ENCODE measurements around the gene LHX6.
A peak's percentile ranks its signal among the peaks of the same experiment; 100 is the strongest.

LHX6 gene

GRCh38 chr9:122190597-122191381 lies 38.0 kb downstream of the LHX6 start:
- no peak for DNase-seq

DNA sequence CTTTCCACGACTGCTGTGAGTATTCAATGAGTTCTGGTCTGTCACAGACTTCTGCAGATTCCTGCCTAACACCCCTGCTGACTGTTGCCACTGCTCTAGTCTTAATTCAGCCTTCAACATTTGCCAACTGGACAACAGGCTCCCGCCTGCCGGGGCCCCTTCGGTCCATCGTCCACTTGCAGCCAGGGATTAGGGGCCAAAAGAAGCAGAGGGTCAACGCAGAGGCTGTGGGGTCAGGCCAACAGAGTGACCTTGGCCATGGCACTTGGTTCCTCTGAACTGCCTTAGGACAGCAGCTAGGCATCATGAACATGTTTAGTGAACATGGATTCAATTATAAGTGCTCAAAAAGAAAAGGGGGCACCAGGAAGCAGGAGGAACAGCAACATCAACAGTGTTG lies 40.4 kb downstream of the LHX6 start:
- no peak for DNase-seq

DNA sequence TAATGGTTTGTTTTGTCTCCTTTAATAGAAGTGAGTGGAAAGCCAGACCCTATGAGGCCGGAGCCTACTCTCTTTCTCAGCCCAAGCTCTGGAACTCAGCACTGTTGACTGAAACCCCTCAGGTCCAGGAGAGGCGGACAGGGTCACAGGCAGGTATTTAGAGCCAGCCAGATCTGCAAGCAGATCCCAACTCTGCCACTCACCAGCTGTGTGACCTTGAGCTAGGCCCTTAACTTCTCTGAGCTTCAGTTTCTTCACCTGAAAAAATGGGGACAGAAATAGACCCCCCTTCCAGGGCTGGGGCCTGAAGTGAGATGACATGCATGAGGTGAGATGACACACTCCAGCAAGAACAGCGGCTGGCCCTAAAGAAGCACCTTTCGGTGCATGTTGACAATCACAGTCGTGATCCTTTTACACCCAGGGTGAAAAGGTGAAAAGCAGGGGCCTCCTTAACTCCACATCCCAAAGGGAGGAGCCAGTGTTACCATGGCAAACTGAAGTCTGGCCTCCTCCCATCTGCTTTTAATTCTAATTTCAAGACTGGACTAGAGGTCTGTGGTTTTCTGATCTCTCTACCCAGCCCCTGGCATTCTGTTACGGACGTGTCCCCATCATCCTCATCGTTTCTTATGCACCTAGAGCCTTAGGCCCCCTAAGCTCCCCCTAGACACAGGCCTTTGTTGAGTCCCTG lies 41.8 kb downstream of the LHX6 start:
- no peak for DNase-seq

DNA sequence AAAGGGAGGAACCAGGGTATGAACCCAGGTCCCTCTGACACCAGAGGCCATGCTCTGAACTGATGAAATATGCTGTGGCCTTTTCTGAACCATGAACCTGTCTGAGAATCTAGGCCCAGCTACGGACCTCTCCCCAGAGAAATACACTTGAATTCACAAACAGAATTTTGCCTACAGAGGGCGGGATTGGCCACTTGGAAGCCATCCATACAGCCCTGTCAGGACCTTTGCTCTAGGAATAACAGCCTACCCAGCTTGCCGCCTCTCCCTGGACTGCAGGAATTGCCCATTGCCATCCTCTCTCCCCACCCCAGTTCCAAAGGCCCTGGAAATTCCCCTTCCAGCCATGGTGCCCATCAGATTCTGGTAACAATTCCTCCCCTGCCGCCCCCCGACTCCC lies 42.5 kb downstream of the LHX6 start:
- DNase-seq: no peak

DNA sequence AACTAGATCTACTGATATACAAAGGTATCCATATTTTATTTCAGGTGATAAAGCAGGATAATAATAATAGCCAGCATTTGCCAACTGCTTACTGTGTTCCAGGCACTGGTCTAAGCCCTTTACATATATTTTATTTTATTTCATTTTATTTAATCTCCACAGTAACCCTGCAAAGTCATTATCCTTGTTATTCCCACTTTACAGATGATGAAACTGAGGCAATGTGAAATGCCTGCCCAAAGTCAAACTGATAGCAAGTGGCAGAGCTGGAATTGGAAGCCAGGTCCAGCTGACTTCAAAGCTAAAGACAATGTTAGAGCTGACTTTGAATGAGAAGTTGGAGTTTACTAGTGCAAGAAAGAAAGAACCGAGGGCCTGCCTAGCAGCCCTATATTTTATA lies 44.2 kb downstream of the LHX6 start:
- DNase-seq: no peak

GRCh38 chr9:122183501-122183900 lies 45.3 kb downstream of the LHX6 start:
- no peak for DNase-seq

- DNase-seq: peak; percentile 24
These were observed 48.1 kb downstream of the LHX6 start for GRCh38 chr9:122180633-122181032.

DNA sequence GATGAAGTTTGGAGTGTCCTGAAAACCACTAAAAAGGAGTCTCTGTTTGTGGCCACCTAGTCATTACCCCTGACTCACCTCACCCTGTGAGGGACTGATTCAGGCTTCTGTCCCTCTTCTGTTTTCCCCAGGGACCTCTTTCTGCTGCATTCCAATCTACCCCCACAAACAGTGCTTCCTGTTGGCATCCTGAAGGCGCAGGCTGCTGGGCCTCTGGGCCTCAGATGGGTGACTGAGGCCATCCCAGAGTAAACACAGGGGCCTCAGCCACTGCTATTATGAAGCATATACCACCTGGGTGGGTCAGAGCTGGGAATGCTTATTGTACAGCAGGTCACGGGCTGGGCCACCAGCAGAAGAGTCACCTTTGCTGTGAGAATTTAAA lies 49.1 kb downstream of the LHX6 start:
- no peak for DNase-seq

DNA sequence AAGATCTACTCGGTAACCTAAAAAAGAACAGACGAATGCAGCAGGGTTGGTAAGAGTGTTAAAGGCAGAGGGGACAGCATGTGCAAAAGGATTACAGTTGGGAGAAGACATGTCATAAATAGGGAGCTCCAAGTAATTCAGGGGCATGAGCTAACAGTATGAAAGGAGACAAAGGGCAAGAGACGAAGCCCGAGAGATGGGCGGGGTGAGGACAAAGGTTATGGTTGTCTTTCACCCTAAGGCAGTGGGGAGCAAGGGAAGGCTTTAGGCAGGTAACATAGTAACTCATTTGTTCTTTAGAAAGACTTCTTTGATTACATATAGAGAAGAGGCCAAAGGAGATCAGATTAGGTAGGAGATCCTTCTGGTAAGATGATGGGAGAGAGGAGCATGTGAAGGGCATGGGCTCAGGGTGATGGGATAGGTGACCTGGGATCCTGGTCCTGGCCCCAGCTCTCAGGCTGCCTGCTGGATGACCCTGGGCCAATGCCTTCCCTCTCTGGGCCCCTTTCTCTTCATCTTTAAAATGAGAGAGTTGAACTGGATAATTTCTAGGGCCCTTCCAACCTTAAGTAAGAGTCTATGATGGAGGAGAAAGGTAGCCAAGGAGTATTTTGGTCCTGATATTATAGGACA lies 49.6 kb downstream of the LHX6 start:
- DNase-seq: no peak

- DNase-seq: no peak
These were observed 51.8 kb downstream of the LHX6 start for GRCh38 chr9:122176916-122177315.

GRCh38 chr9:122173670-122174069 lies 55.1 kb downstream of the LHX6 start:
- DNase-seq: no peak

- DNase-seq: peak; percentile 12
These were observed 56.6 kb downstream of the LHX6 start for GRCh38 chr9:122172131-122172530.

DNA sequence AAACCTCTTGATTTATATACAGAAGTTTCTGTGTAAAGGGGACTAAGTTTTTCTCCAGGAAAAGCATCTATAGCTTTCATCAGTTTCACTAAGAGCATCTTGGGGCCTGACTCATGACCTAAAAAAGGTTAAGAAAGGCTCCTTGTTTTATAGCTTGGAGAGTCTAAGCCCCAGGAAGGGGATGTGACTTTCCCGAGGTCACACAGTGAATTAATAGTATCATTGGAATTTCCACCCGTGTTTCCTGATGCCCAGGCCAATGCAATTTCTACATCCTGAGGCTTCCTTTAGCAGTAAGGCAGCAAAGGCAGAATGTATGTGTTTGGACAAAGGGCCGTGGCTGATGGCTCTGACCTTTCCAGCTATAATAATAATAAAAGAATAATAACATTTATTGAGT lies 60.4 kb downstream of the LHX6 start:
- no peak for DNase-seq

GRCh38 chr9:122164286-122164685 lies 64.5 kb downstream of the LHX6 start:
- DNase-seq: no peak

- no peak for DNase-seq
These were observed 66.3 kb downstream of the LHX6 start for GRCh38 chr9:122162415-122162814.

DNA sequence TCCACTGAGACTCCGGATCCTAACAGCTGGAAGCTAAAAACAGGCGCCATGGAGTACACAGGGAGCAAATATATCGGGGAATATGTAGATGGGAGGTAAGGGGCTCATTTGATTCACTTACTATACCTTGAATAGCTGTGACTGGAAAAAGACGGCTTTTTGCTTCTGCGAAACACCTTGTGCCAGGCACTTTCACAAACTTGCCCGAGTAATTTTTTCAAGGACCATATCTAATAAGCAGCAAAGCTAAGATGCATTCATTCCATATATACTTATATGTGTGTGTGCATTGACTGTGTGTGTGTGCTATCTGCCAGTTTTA lies 68.9 kb downstream of the LHX6 start:
- DNase-seq: no peak

GRCh38 chr9:122159026-122159924 lies 69.5 kb downstream of the LHX6 start, which contains the start of the genes MORN5 and NDUFA8:
TSS of gene MORN5 (plus strand) at chr9:122159908. CDS start at chr9:122159973, 65 bp downstream.
TSS of gene NDUFA8 (minus strand) at chr9:122159779. CDS start at chr9:122159677, 102 bp downstream.
- DNase-seq: peak; percentile 98

- peak; percentile 85 for DNase-seq
These were observed 70.6 kb downstream of the LHX6 start for GRCh38 chr9:122158202-122158601.

- DNase-seq: no peak
These were observed 73.0 kb downstream of the LHX6 start for GRCh38 chr9:122155796-122156195.

All from hematopoietic multipotent progenitor cell treated with erythropoietin and hydrocortisone succinate and interleukin-3 and kit ligand, for 4 days (in vitro differentiated cells).